ENCODE results near the gene FAM149A.

GRCh38 chr4:186072516-186072915 lies 32.0 kb upstream of the FAM149A start:
- TF ChIP-seq, protein P1, sequence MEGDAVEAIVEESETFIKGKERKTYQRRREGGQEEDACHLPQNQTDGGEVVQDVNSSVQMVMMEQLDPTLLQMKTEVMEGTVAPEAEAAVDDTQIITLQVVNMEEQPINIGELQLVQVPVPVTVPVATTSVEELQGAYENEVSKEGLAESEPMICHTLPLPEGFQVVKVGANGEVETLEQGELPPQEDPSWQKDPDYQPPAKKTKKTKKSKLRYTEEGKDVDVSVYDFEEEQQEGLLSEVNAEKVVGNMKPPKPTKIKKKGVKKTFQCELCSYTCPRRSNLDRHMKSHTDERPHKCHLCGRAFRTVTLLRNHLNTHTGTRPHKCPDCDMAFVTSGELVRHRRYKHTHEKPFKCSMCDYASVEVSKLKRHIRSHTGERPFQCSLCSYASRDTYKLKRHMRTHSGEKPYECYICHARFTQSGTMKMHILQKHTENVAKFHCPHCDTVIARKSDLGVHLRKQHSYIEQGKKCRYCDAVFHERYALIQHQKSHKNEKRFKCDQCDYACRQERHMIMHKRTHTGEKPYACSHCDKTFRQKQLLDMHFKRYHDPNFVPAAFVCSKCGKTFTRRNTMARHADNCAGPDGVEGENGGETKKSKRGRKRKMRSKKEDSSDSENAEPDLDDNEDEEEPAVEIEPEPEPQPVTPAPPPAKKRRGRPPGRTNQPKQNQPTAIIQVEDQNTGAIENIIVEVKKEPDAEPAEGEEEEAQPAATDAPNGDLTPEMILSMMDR (IDR thresholded peaks at IDR 0.05): no peak
- TF ChIP-seq POLR2AphosphoS5 (IDR thresholded peaks at IDR 0.05) (no peak), POLR2A (IDR thresholded peaks at IDR 0.05) (no peak)
